AG04450 (cell line): ENCODE data around the gene OR7A17. TPM values are rescaled to one million over a fixed set of nuclear protein-coding genes. Genes with fewer than 3 reads are reported as not detected.

Source experiments
- CTCF ChIA-PET: fragments of 300-600, 350-600 bp; formaldehyde crosslinking; extraction: SDS; loops from one replicate; lab custom pipeline; 2022; ENCODE audit warnings: antibody characterized with exemption, inconsistent platforms; lab: Charles Lee
- POLR2A ChIA-PET: fragments of 350-600 bp; formaldehyde crosslinking; extraction: SDS; loops from one replicate; lab custom pipeline; 2021; ENCODE audit warnings: antibody characterized with exemption, inconsistent platforms; lab: Yijun Ruan, JAX
- DNase-seq: peaks from one replicate; pipeline ENCODE4 v3.0.0-alpha.2; 2011; ENCODE audit warnings: low read depth, low spot score
- H3K27ac ChIP-seq: one replicate; pipeline ENCODE4 v1.5.1; 2012; ENCODE audit warnings: low read depth, low read length, control low read depth
- H3K27me3 ChIP-seq: one replicate; pipeline ENCODE4 v1.6.0; 2012; ENCODE audit warnings: low read length; ENCODE audit not compliant: control insufficient read depth, insufficient read depth
- H3K4me3 ChIP-seq: 2 replicates; pipeline ENCODE4 v1.5.1; 2011; ENCODE audit warnings: mild to moderate bottlenecking, low read depth, low read length, control low read depth
- H3K9me3 ChIP-seq: 2 replicates; pipeline ENCODE4 v1.5.1; 2012; ENCODE audit warnings: low read length; ENCODE audit not compliant: control insufficient read depth, insufficient read depth
- polyA minus RNA-seq: library from RNA; depleted of rRNA, polyadenylated mRNA; stranded (reverse); fragments of >200 nt; gene quantifications from 2 replicates; pipeline ENCODE4 v1.2.3, GENCODE V29; 2011; rRNA and poly(A)+ RNA removed
- polyA plus RNA-seq: library from polyadenylated mRNA; depleted of rRNA; stranded (reverse); fragments of >200 nt; gene quantifications from 2 replicates; pipeline ENCODE4 v1.2.3, GENCODE V29; 2011; rRNA removed
- TF ChIP-seq, protein P1 (sequence below): IDR thresholded peaks from 2 replicates; pipeline ENCODE4 v1.5.1; 2011; ENCODE audit warnings: low read depth, low read length, control low read depth, inconsistent platforms

Gene OR7A17
- not detected in 2 replicates for polyA plus RNA-seq
- polyA minus RNA-seq = not detected in 2 replicates

GRCh38 chr19:14886032-14886431, at the start of gene OR7A17:
OR7A17 (minus strand) TSS chr19:14886132; CDS start chr19:14881355, 4,777 bp downstream.
- Histone ChIP-seq H3K27ac (no peak within 1 kb of the TSS), H3K27me3 (no peaks in the 10 kb centered on the region), H3K4me3 (no peak within 1 kb of the TSS), H3K9me3 (no peaks in the 10 kb centered on the region)
- POLR2A ChIA-PET = no interaction called here
- CTCF ChIA-PET = interaction anchor here (0.6 kb wide), 1 partner anchor 32 kb away, joined by 8 read pairs; no protein-coding TSS in a partner anchor
- TF ChIP-seq, protein P1, sequence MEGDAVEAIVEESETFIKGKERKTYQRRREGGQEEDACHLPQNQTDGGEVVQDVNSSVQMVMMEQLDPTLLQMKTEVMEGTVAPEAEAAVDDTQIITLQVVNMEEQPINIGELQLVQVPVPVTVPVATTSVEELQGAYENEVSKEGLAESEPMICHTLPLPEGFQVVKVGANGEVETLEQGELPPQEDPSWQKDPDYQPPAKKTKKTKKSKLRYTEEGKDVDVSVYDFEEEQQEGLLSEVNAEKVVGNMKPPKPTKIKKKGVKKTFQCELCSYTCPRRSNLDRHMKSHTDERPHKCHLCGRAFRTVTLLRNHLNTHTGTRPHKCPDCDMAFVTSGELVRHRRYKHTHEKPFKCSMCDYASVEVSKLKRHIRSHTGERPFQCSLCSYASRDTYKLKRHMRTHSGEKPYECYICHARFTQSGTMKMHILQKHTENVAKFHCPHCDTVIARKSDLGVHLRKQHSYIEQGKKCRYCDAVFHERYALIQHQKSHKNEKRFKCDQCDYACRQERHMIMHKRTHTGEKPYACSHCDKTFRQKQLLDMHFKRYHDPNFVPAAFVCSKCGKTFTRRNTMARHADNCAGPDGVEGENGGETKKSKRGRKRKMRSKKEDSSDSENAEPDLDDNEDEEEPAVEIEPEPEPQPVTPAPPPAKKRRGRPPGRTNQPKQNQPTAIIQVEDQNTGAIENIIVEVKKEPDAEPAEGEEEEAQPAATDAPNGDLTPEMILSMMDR = no peak
- DNase-seq = no peak

DNA sequence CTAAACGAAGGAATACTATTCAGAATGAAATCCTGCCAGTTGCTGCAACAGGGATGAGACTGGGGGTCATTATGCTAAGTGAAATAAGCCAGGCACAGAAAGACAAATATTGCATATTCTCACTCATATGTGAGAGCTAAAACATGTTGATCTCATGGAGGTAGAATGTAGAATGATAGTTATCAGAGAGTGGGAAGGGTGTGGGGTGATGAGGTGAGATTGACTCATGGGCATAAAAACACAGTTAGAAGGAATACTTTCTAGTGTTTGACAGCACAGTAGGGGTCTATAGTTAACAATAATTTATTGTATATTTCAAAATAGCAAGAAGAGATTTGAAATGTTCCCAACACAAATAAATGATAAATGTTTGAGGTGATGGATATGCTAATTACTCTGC, 47.6 kb upstream of the OR7A17 start:
- Histone ChIP-seq H3K27ac (no peak overlapping the region), H3K9me3 (no peaks in the 10 kb centered on the region; the same call in 1 of the 2 replicates), H3K27me3 (no peaks in the 10 kb centered on the region), H3K4me3 (no peak overlapping the region)
- TF ChIP-seq, protein P1 = no peak
- POLR2A ChIA-PET = no interaction called here
- CTCF ChIA-PET = no interaction called here
- DNase-seq = no peak

GRCh38 chr19:14916848-14917247, 30.9 kb upstream of the OR7A17 start:
- no peak overlapping the region for H3K27ac ChIP-seq
- H3K27me3 ChIP-seq = no peaks in the 10 kb centered on the region
- no peak for DNase-seq
- no peaks in the 10 kb centered on the region for H3K9me3 ChIP-seq
- POLR2A ChIA-PET = no interaction called here
- H3K4me3 ChIP-seq = no peak overlapping the region
- TF ChIP-seq, protein P1 = no peak
- CTCF ChIA-PET = no interaction called here

DNA sequence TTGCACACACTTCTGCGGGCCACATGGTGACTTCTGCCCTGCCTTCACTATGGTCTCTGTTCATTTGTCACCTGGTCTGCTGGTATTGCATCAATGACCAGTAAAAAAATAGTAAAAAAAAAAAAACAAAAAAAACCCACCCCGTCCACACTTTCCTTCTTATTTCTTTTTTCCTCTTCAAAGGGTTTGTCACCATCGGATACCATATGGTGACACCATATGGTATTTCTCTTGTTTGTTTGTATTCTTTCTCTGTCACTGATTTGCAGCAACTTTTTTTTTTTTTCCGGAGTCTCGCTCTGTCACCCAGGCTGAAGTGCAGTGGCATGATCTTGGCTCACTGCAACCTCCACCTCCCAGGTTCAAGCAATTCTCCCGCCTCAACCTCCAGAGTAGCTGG, 29.2 kb upstream of the OR7A17 start:
- ChIA-PET POLR2A (no interaction called here), CTCF (no interaction called here)
- H3K4me3 ChIP-seq = no peak overlapping the region
- DNase-seq = no peak
- H3K9me3 ChIP-seq = no peaks in the 10 kb centered on the region
- TF ChIP-seq, protein P1 = no peak
- no peaks in the 10 kb centered on the region for H3K27me3 ChIP-seq
- H3K27ac ChIP-seq = no peak overlapping the region

- no peak overlapping the region for H3K27ac ChIP-seq
- H3K9me3 ChIP-seq = no peaks in the 10 kb centered on the region
- POLR2A ChIA-PET = interaction anchor here (0.6 kb wide), 1 partner anchor 116 kb away, joined by 13 read pairs; no protein-coding TSS in a partner anchor
- no peaks in the 10 kb centered on the region for H3K27me3 ChIP-seq
- CTCF ChIA-PET = no interaction called here
- DNase-seq = no peak
- H3K4me3 ChIP-seq = no peak overlapping the region
- TF ChIP-seq, protein P1 = no peak
Observed at GRCh38 chr19:14906711-14907110, 20.8 kb upstream of the OR7A17 start.
